B cell (primary cell): ENCODE results near the gene UBE2J2. TPM values are rescaled to one million over a fixed set of nuclear protein-coding genes. Genes with fewer than 3 reads are reported as not detected.

Experiments
- ATAC-seq: fragments of 200-7000 bp; cut with Tn5 transposase; one replicate; pipeline ENCODE4 v1.10.0; 2021; ENCODE audit warnings: low read depth, mild to moderate bottlenecking, moderate number of reproducible peaks, moderate library complexity
- CTCF ChIA-PET: fragments of 350-600 bp; sonication (Branson Sonifier 250); formaldehyde crosslinking; loops from one replicate; lab custom pipeline; 2021; ENCODE audit warnings: antibody characterized with exemption, inconsistent platforms; lab: Charles Lee
- POLR2A ChIA-PET: fragments of 350-600 bp; sonication (Branson Sonifier 250); formaldehyde crosslinking; loops from one replicate; lab custom pipeline; 2021; ENCODE audit warnings: antibody characterized with exemption; lab: Charles Lee
- DNase-seq: peaks from one replicate; pipeline ENCODE4 v3.0.0; 2013
- H2AFZ ChIP-seq: 2 replicates; pipeline ENCODE4 v1.6.1; 2012; ENCODE audit warnings: mild to moderate bottlenecking, low read depth, low read length; ENCODE audit not compliant: insufficient read depth, poor library complexity, severe bottlenecking
- H3K27ac ChIP-seq, 2 donors: 1 replicate in 1 of 2; 2 replicates in 1 of 2; pipeline ENCODE4 v1.5.1; 2012 to 2013; ENCODE audit warnings: low read length in 2 of 2, mild to moderate bottlenecking in 2 of 2, moderate library complexity in 1 of 2
- H3K27me3 ChIP-seq, 4 experiments: fragments of 200-600 bp in 1 of 4; sonication (generic) in 1 of 4; replicated peaks in 1 of 4; 1 replicate in 2 of 4; 2 replicates in 2 of 4; pipeline versions ENCODE4 v1.6.1 to v1.7.0; 2013 to 2016; ENCODE audit warnings: low read length in 3 of 4, mild to moderate bottlenecking in 2 of 4, mixed read lengths in 1 of 4, moderate library complexity in 1 of 4; ENCODE audit not compliant: insufficient read depth in 4 of 4, control insufficient read depth in 3 of 4; ENCODE audit errors: control extremely low read depth in 1 of 4
- H3K36me3 ChIP-seq, 2 experiments: replicated peaks in 1 of 2; 1 replicate in 1 of 2; 2 replicates in 1 of 2; pipeline versions ENCODE4 v1.6.1 to v1.7.1; 2013; ENCODE audit warnings: low read length in 1 of 2; ENCODE audit not compliant: insufficient read depth in 2 of 2, control insufficient read depth in 1 of 2; ENCODE audit errors: control extremely low read depth in 1 of 2, extremely low read depth in 1 of 2
- H3K4me1 ChIP-seq, 2 donors: fragments of 200-600 bp in 1 of 2; sonication (generic) in 1 of 2; 1 replicate in 1 of 2; 2 replicates in 1 of 2; pipeline versions ENCODE4 v1.5.1 to v1.6.1; 2013 to 2017; ENCODE audit warnings: low read length in 2 of 2; ENCODE audit not compliant: control insufficient read depth in 2 of 2, insufficient read depth in 2 of 2
- H3K4me2 ChIP-seq: replicated peaks from 2 replicates; pipeline ENCODE3; 2012; ENCODE audit warnings: mild to moderate bottlenecking, low read depth, low read length; ENCODE audit not compliant: poor library complexity, severe bottlenecking
- H3K4me3 ChIP-seq, 5 experiments: fragments of 200-600 bp in 1 of 5; sonication (generic) in 1 of 5; 1 replicate in 3 of 5; 2 replicates in 2 of 5; pipeline versions ENCODE4 v1.5.1 to v1.7.0; 2011 to 2016; ENCODE audit warnings: low read length in 4 of 5, mild to moderate bottlenecking in 4 of 5, low read depth in 2 of 5, control low read depth in 1 of 5, moderate library complexity in 1 of 5; ENCODE audit not compliant: insufficient read depth in 1 of 5; ENCODE audit errors: control extremely low read depth in 1 of 5, extremely low read depth in 1 of 5
- H3K79me2 ChIP-seq: fragments of 200-600 bp; sonication (generic); one replicate; pipeline ENCODE4 v1.6.0; 2016; ENCODE audit warnings: low read length; ENCODE audit not compliant: control insufficient read depth, insufficient read depth
- H3K9ac ChIP-seq: fragments of 200-600 bp; sonication (generic); 2 replicates; pipeline ENCODE4 v1.6.1; 2017; ENCODE audit warnings: mild to moderate bottlenecking, low read length, moderate library complexity
- H3K9me3 ChIP-seq, 3 donors: one replicate each; pipeline versions ENCODE4 v1.6.1 to v1.7.1; 2013; ENCODE audit warnings: low read length in 2 of 3; ENCODE audit not compliant: control insufficient read depth in 2 of 3, insufficient read depth in 1 of 3; ENCODE audit errors: control extremely low read depth in 1 of 3
- H4K20me1 ChIP-seq: 2 replicates; pipeline ENCODE4 v1.6.0; 2012; ENCODE audit warnings: mild to moderate bottlenecking, low read length; ENCODE audit not compliant: insufficient read depth, control insufficient read depth, poor library complexity, severe bottlenecking
- H3K27ac Mint-ChIP-seq: one replicate; pipeline ENCODE4 v1.8.0; 2021; ENCODE audit warnings: mixed read lengths
- H3K27me3 Mint-ChIP-seq: one replicate; pipeline ENCODE4 v1.8.0; 2021; ENCODE audit warnings: mixed read lengths
- H3K4me1 Mint-ChIP-seq: one replicate; pipeline ENCODE4 v1.8.0; 2021; ENCODE audit warnings: mixed read lengths
- H3K4me3 Mint-ChIP-seq: one replicate; pipeline ENCODE4 v1.8.0; 2021; ENCODE audit warnings: mixed read lengths
- H3K9me3 Mint-ChIP-seq: one replicate; pipeline ENCODE4 v1.8.0; 2022; ENCODE audit warnings: mixed read lengths; ENCODE audit not compliant: insufficient read depth
- EZH2 ChIP-seq: IDR thresholded peaks from 2 replicates; pipeline ENCODE4 v1.6.1; 2012; ENCODE audit warnings: borderline replicate concordance, low read depth, mild to moderate bottlenecking, moderate library complexity, low read length; ENCODE audit not compliant: insufficient read depth, poor library complexity, severe bottlenecking
- WGBS: methylation state at CpG from one replicate; pipeline ENCODE4 v1.1.5; 2013; ENCODE audit warnings: missing lambda C conversion rate; ENCODE audit not compliant: insufficient coverage; 5-methylcytosine and 5-hydroxymethylcytosine counted together
- intact Hi-C: fragments of 100-400 bp; cut with micrococcal nuclease; formaldehyde crosslinking; loops from one replicate; pipeline ENCODE4 v1.10.0; 2022
- polyA plus RNA-seq: library from polyadenylated mRNA; depleted of rRNA; stranded (reverse); fragments of >200 nt; gene quantifications from 2 replicates; pipeline ENCODE4 v1.2.3, GENCODE V29; 2012
- total RNA-seq, 2 donors: library from RNA; stranded (reverse); fragments of 120-200 nt in 1 of 2; gene quantifications; 1 replicate in 1 of 2; 2 replicates in 1 of 2; pipeline versions ENCODE4 v1.2.3 to v1.2.4, GENCODE V29; 2013 to 2022
- TF ChIP-seq, protein P1 (sequence below): fragments of 200-600 bp; IDR thresholded peaks from one replicate; pipeline ENCODE4 v1.8.0; 2022; ENCODE audit warnings: antibody characterized with exemption, mild to moderate bottlenecking

UBE2J2 gene
- total and polyA plus RNA-seq, 2 donors (not counting 1 experiment from before 2014, with no cell fraction given) = 40.1 to 115 TPM

GRCh38 chr1:1315435-1315954 is 41.8 kb upstream of the UBE2J2 start:
- no peak for DNase-seq
- no peak overlapping the region for H3K9ac ChIP-seq
- H4K20me1 ChIP-seq = peaks cover 19% of the 10 kb centered on the region
- H3K27ac ChIP-seq = no peak overlapping the region
- H3K4me2 ChIP-seq = no peak overlapping the region
- no peaks in the 10 kb centered on the region for H3K9me3 Mint-ChIP-seq
- no peaks in the 10 kb centered on the region for H3K27me3 ChIP-seq
- no peak overlapping the region for H3K4me3 Mint-ChIP-seq
- ATAC-seq = no peak
- CTCF ChIA-PET = no interaction called here
- no peaks in the 10 kb centered on the region for H3K27me3 Mint-ChIP-seq
- WGBS = 92% methylated on average over 6 of the region's 26 CpGs
- peaks cover 20% of the 10 kb centered on the region for H3K79me2 ChIP-seq
- no peaks in the 10 kb centered on the region for H3K9me3 ChIP-seq
- H3K4me1 Mint-ChIP-seq = peaks cover 2% of the 10 kb centered on the region
- no peaks in the 10 kb centered on the region for H3K4me1 ChIP-seq
- peaks cover 0 to 55% of the 10 kb centered on the region in 2 experiments for H3K36me3 ChIP-seq
- intact Hi-C loops = no loop called here
- H2AFZ ChIP-seq = no peak overlapping the region
- no peak for TF ChIP-seq EZH2
- TF ChIP-seq, protein P1, sequence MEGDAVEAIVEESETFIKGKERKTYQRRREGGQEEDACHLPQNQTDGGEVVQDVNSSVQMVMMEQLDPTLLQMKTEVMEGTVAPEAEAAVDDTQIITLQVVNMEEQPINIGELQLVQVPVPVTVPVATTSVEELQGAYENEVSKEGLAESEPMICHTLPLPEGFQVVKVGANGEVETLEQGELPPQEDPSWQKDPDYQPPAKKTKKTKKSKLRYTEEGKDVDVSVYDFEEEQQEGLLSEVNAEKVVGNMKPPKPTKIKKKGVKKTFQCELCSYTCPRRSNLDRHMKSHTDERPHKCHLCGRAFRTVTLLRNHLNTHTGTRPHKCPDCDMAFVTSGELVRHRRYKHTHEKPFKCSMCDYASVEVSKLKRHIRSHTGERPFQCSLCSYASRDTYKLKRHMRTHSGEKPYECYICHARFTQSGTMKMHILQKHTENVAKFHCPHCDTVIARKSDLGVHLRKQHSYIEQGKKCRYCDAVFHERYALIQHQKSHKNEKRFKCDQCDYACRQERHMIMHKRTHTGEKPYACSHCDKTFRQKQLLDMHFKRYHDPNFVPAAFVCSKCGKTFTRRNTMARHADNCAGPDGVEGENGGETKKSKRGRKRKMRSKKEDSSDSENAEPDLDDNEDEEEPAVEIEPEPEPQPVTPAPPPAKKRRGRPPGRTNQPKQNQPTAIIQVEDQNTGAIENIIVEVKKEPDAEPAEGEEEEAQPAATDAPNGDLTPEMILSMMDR = no peak
- no peak overlapping the region for H3K4me3 ChIP-seq
- POLR2A ChIA-PET = no interaction called here
- no peak overlapping the region for H3K27ac Mint-ChIP-seq

- Mint-ChIP-seq H3K4me3 (no peak overlapping the region), H3K27me3 (no peaks in the 10 kb centered on the region), H3K9me3 (no peaks in the 10 kb centered on the region), H3K4me1 (no peaks in the 10 kb centered on the region), H3K27ac (no peak overlapping the region)
- Histone ChIP-seq H3K27me3 (no peaks in the 10 kb centered on the region), H3K27ac (no peak overlapping the region), H3K79me2 (peaks cover 13% of the 10 kb centered on the region), H3K4me1 (peaks cover 0 to under 1% of the 10 kb centered on the region in 2 donors), H2AFZ (no peak overlapping the region), H3K9ac (no peak overlapping the region), H3K4me3 (no peak overlapping the region), H3K4me2 (no peak overlapping the region), H3K9me3 (no peaks in the 10 kb centered on the region), H4K20me1 (peaks cover 18% of the 10 kb centered on the region), H3K36me3 (peaks cover 0 to 50% of the 10 kb centered on the region in 2 experiments)
- TF ChIP-seq, protein P1 = no peak
- TF ChIP-seq EZH2 = no peak
- ChIA-PET CTCF (no interaction called here), POLR2A (no interaction called here)
- intact Hi-C loops = no loop called here
- 97% methylated on average over 19 of the region's 23 CpGs for WGBS
- DNase-seq = no peak
- no peak for ATAC-seq
These were observed 41.2 kb upstream of the UBE2J2 start for GRCh38 chr1:1314678-1315335.
